GM10248 (cell line): ENCODE results near the gene PPA2.
"Not testable (repeated sequence)": the region's sequence is repeated elsewhere in the genome, so short reads cannot be mapped to it uniquely, and the experiment has no call there.

Source experiments
- CTCF ChIA-PET: fragments of 300-600 bp; sonication (Branson Sonifier 250); formaldehyde crosslinking; extraction: SDS; loops from one replicate; lab custom pipeline; 2021; ENCODE audit warnings: antibody characterized with exemption; lab: Yijun Ruan, JAX
- POLR2A ChIA-PET: fragments of 350-650 bp; sonication (Branson Sonifier 250); formaldehyde crosslinking; extraction: SDS; loops from one replicate; lab custom pipeline; 2020; ENCODE audit warnings: antibody characterized with exemption; lab: Yijun Ruan, JAX
- DNase-seq: peaks from one replicate; pipeline ENCODE4 v3.0.0; 2012; ENCODE audit errors: extremely low spot score
- TF ChIP-seq, protein P1 (sequence below): IDR thresholded peaks from 2 replicates; pipeline ENCODE4 v1.5.1; 2012; ENCODE audit warnings: mild to moderate bottlenecking, low read depth; ENCODE audit errors: extremely low read depth, missing control alignments, control extremely low read depth

The PPA2 gene

DNA sequence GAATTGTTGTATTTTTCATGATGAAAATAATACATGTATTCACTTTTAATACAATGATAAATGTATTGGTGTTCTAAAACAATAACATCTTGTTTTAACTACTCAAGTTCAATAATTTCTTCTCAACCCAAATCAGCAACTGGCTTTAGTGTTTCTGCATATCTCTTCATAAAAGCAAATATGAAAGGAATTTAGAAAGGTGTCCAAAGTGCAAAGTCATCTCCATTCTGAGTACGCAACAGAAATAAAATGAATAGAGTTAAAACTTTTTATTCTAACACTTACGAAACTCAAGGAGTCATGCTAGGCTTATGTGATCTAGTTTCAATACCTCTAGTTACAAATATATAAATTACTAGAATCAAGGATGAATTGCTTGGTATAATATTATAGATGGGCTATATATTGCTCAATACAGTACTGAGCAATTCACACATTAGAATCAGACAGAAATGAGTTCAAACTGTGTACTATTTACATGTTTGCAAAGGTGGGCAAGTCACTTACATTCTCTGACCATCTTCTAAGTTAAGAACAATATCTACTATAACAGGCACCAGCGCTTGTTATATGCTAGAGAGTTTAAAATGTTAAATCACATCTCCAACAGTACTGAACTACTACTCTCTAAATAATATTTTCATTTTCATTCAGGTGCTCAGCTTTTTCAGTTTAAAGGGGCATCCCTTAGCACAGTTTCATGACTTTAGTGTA, 51.5 kb downstream of the PPA2 start:
- CTCF ChIA-PET, result interaction anchor here (1.0 kb wide), 1 partner anchor 11 kb away, joined by 5 read pairs; no protein-coding TSS in a partner anchor

DNA sequence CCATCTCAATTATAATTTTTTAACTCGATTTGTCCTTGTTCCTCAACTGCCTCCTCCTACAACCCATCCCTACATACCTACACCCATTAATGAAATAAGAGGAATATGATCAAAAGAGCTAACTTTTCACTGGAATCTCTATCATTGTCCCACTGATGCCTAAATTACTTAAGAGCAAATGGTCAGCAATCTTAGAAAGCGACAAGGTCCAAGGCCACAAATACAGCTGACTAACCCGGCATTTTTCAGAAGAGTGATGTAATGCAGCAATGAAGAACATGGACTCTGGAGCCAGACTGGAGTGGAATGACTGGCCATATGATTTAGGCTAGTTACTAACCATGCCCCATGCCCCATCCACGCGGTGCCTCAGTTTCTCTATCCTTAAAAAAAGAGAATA, 56.2 kb downstream of the PPA2 start:
- ChIA-PET CTCF (interaction anchor here (1.0 to 1.5 kb wide), 2 partner anchors 25 to 54 kb away, joined by 3 to 4 read pairs; no protein-coding TSS in a partner anchor), POLR2A (no interaction called here)
- no peak for DNase-seq
- TF ChIP-seq, protein P1, sequence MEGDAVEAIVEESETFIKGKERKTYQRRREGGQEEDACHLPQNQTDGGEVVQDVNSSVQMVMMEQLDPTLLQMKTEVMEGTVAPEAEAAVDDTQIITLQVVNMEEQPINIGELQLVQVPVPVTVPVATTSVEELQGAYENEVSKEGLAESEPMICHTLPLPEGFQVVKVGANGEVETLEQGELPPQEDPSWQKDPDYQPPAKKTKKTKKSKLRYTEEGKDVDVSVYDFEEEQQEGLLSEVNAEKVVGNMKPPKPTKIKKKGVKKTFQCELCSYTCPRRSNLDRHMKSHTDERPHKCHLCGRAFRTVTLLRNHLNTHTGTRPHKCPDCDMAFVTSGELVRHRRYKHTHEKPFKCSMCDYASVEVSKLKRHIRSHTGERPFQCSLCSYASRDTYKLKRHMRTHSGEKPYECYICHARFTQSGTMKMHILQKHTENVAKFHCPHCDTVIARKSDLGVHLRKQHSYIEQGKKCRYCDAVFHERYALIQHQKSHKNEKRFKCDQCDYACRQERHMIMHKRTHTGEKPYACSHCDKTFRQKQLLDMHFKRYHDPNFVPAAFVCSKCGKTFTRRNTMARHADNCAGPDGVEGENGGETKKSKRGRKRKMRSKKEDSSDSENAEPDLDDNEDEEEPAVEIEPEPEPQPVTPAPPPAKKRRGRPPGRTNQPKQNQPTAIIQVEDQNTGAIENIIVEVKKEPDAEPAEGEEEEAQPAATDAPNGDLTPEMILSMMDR, result no peak

More for the DNA sequence above, 51.5 kb downstream of the PPA2 start:
- POLR2A ChIA-PET, result no interaction called here
- TF ChIP-seq, protein P1, result no peak
- DNase-seq, result no peak

DNA sequence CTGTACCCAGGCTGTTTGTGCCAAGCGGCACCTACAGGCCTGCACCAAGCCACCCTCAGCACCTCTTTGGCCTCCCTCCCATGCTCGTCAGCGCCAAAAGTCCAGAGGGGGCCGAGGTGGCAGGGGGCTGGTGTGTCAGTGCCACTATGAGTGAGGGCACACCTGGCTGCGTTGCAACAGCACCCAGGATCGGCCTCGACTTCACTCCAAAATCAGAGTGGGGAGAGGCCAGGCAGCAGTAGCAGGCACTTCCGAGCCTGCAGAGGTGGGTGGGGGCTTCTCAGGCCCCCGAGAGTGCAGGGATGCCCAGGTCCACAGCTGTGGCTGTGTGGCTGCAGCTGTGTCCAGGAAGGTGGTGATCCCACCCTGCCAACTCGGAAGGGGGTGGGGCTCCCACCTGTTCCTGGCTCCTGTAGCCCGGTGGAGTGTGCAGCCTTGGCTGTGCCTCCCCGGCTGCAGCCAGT, 58.5 kb downstream of the PPA2 start:
- CTCF ChIA-PET, result interaction anchor here (1.1 to 1.6 kb wide), 2 partner anchors 11 to 14 kb away, joined by 3 to 5 read pairs; no protein-coding TSS in a partner anchor
- TF ChIP-seq, protein P1, result no peak
- DNase-seq, result no peak
- POLR2A ChIA-PET, result no interaction called here

DNA sequence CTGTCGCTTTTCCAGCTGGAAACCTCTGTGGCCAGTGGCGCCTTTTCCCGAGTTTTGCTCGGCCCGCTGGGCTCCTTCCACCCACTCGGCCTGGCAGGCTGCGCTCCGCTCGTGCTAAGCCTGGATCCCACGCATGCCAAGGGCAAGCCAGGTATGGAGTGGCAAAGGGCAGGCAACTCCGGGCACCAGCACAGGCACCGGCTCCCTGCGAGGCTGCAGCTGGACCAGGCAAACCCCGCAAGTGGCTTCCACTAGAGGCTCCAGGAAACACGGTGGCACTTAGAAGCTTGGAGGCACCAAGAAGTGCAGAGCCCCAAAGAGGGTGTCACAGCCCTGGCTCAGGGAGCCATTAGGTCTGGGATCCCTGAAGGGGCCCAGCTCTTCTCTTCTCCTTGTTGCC, 59.5 kb downstream of the PPA2 start:
- CTCF ChIA-PET, result interaction anchor here (1.6 kb wide), 1 partner anchor 13 kb away, joined by 5 read pairs; no protein-coding TSS in a partner anchor
- TF ChIP-seq, protein P1, result no peak
- POLR2A ChIA-PET, result no interaction called here
- no peak for DNase-seq

DNA sequence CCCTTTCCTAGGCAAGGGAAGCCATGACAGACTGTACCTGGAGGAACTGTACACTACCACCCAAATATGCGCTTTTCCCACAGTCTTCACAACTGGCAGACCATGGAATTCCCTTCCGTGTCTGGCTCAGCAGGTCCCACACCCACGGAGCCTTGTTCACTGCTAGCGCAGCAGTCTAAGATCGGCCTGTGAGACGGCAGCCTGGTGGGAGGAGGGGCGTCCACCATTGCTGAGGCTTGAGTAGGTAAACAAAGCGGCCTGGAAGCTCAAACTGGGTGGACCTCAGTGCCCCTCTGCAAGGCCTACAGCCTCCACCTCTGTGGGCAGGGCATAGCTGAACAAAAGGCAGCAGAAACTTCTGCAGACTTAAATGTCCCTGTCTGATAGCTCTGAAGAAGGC, 64.7 kb downstream of the PPA2 start:
- DNase-seq, POLR2A ChIA-PET: not testable (repeated sequence)
- CTCF ChIA-PET, result interaction anchor here (2.1 kb wide), 1 partner anchor 11 kb away, joined by 5 read pairs; no protein-coding TSS in a partner anchor

DNA sequence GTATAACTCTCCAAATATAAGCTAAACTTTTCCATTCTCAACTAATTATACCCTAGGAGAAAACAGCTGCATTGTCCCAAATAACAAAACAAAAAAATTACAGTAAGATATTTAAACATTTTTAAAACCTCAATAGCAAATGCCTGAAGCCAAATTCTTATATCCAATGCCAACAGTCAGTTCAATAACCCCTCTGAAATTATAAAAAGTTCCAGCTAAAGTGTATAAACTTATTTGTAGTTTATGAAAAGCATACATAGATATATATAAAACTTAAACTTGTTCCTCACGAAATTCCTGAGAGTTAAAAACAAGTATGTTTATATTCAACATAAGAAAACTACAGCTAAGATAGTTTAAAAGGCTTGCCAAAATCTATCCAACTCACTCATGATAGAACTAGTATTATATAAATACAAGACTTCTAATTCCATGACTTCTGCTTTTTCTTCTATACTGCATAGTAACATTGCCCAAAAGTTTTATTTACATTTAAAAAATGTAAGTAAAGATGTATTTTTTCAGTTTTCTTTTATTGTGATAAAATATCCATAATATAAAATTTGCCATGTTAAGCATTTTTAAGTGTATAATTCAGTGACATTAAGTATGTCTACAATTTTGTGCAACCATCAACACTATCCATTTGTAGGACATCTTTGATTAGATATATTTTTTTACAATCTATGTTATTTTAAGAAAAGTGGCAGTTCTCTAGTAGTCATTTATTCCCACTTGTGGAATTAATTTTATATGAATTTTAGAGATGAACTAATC, 72.8 kb downstream of the PPA2 start:
- TF ChIP-seq, protein P1, result no peak
- CTCF ChIA-PET, result interaction anchor here (0.7 to 1.1 kb wide), 2 partner anchors 14 to 73 kb away, joined by 3 to 5 read pairs; partner anchors contain the start of gene PPA2
- no peak for DNase-seq
- POLR2A ChIA-PET, result no interaction called here
